ENCODE results near the gene L2HGDH.

L2HGDH gene

DNA sequence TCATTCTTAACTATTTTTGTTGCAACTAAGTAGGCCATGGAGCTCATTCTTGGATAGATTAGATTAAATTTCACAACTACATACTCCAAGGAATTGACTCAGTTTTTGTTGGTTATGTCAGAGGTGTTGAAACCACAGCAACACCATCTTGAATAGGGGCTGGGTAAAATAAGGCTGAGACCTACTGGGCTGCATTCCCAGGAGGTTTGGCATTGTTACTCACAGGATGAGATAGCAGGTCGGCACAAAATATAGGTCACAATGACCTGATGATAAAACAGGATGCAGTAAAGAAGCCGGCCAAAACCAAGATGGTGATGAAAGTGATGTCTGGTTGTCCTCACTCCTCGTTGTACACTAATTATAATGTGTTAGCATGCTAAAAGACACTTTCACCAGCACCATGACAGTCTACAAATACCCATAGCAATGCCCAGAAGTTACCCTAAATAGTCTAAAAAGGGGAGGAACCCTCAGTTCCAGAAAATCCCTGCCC is 21.0 kb upstream of the L2HGDH start:
- no peak overlapping the region for H3K4me3 ChIP-seq (ENCODE audit: low read depth, low read length)
- DNase-seq (ENCODE audit: low read depth) = no peak
- TF ChIP-seq, protein P1, sequence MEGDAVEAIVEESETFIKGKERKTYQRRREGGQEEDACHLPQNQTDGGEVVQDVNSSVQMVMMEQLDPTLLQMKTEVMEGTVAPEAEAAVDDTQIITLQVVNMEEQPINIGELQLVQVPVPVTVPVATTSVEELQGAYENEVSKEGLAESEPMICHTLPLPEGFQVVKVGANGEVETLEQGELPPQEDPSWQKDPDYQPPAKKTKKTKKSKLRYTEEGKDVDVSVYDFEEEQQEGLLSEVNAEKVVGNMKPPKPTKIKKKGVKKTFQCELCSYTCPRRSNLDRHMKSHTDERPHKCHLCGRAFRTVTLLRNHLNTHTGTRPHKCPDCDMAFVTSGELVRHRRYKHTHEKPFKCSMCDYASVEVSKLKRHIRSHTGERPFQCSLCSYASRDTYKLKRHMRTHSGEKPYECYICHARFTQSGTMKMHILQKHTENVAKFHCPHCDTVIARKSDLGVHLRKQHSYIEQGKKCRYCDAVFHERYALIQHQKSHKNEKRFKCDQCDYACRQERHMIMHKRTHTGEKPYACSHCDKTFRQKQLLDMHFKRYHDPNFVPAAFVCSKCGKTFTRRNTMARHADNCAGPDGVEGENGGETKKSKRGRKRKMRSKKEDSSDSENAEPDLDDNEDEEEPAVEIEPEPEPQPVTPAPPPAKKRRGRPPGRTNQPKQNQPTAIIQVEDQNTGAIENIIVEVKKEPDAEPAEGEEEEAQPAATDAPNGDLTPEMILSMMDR (IDR thresholded peaks at IDR 0.05; ENCODE audit: insufficient read depth, low read depth, low read length, missing control alignments) = no peak

DNA sequence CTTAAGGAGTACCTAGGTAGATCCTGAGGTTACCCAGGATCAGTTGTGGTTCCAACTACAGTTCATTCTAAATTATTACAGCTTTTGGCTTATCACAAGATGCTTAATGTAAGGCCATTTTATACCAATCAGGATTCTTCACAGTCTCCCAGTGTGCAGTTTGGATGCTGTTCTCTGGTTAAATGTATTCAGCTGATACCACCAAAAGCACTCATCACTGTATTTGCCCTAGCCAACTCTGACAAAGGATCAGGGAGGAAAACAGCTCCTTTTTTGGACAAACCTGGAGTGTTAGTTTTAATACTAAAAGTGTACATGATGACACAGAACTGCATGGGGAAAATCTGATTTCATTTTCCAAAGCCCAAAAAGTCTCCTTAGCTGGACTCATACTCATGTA is 19.6 kb upstream of the L2HGDH start:
- TF ChIP-seq, protein P1 (IDR thresholded peaks at IDR 0.05; ENCODE audit: insufficient read depth, low read depth, low read length, missing control alignments) = no peak
- no peak for DNase-seq (ENCODE audit: low read depth)
- no peak overlapping the region for H3K4me3 ChIP-seq (ENCODE audit: low read depth, low read length)

- peak; percentile 92 for DNase-seq (ENCODE audit: low read depth)
- TF ChIP-seq, protein P1 (IDR thresholded peaks at IDR 0.05; ENCODE audit: insufficient read depth, low read depth, low read length, missing control alignments) = peak; percentile 89
- peak overlapping the region; percentile 46 for H3K4me3 ChIP-seq (ENCODE audit: low read depth, low read length)
Observed at GRCh38 chr14:50321009-50321660, 9.1 kb upstream of the L2HGDH start.

DNA sequence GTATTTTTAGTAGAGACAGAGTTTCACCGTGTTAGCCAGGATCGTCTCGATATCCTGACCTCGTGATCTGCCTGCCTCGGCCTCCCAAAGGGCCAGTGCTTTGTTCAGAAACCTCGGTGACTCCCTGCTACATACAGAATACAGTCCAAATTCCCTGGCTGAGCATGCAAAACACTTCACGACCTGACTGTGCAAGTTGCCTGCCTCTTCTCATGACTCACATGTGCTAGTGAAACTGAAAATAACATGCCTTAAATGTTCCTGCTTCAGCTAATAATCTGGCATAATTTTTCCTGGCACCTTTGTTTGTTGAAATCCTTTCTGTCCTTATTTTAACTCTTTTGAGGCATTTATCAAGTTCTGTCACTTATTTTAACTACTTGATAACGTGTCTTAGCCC is 8.3 kb upstream of the L2HGDH start:
- TF ChIP-seq, protein P1 (IDR thresholded peaks at IDR 0.05; ENCODE audit: insufficient read depth, low read depth, low read length, missing control alignments) = no peak
- peak; percentile 67 for DNase-seq (ENCODE audit: low read depth)
- peak overlapping the region; percentile 46 for H3K4me3 ChIP-seq (ENCODE audit: low read depth, low read length)

- TF ChIP-seq, protein P1 (IDR thresholded peaks at IDR 0.05; ENCODE audit: insufficient read depth, low read depth, low read length, missing control alignments) = no peak
- no peak for DNase-seq (ENCODE audit: low read depth)
- H3K4me3 ChIP-seq (ENCODE audit: low read depth, low read length) = no peak overlapping the region
Observed at GRCh38 chr14:50319721-50320120, 7.7 kb upstream of the L2HGDH start.

DNA sequence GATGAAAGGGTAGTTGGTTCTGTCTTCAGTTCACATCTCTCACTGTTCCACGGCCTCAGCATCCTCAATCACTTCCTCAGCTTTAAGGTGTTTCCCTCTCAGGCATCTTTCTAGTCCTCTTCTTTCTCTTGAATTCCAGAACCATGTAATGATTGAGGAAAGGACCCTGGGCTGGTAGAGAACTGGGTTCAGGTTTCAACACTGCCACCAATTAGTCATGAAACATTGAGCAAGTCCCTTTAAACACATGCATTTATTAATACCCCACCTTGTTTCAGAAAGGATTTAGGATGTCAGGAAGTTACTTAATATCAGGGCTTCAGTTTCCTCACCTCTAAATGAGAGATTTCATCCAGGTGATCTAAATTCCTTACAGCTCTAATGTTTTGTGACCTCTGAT is 7.3 kb upstream of the L2HGDH start:
- TF ChIP-seq, protein P1 (IDR thresholded peaks at IDR 0.05; ENCODE audit: insufficient read depth, low read depth, low read length, missing control alignments) = no peak
- no peak overlapping the region for H3K4me3 ChIP-seq (ENCODE audit: low read depth, low read length)
- no peak for DNase-seq (ENCODE audit: low read depth)
